ENCODE data around the gene POLR1G. TPM values are rescaled to one million over a fixed set of nuclear protein-coding genes. Genes with fewer than 3 reads are reported as not detected.

The POLR1G gene
- total RNA-seq, 1 experiment from 2014 or later = 25.9 TPM

GRCh38 chr19:45444318-45445041 lies 38.0 kb downstream of the POLR1G start:
- Histone ChIP-seq H3K27ac (ENCODE audit: low read length) (peak overlapping the region; percentile 52), H3K9me2 (replicated peaks; ENCODE audit: low read length) (no peaks in the 10 kb centered on the region), H2AFZ (ENCODE audit: low read length) (no peak overlapping the region), H4K20me1 (ENCODE audit: low read length) (no peaks in the 10 kb centered on the region), H3K79me2 (ENCODE audit: low read length) (no peaks in the 10 kb centered on the region), H3K4me1 (ENCODE audit: insufficient read depth, low read length) (peaks cover 21% of the 10 kb centered on the region), H3K36me3 (ENCODE audit: low read depth, low read length) (no peaks in the 10 kb centered on the region), H3K27me3 (ENCODE audit: low read length) (no peaks in the 10 kb centered on the region), H3K9me3 (ENCODE audit: low read length) (no peaks in the 10 kb centered on the region), H3K9ac (ENCODE audit: low read length) (peak overlapping the region; percentile 52), H3K4me2 (ENCODE audit: low read length) (peak overlapping the region; percentile 66), H3K4me3 (ENCODE audit: low read length) (peak overlapping the region; percentile 28; the same call in 1 of the 2 replicates), H3F3A (ENCODE audit: low read length, unreplicated experiment) (no peaks in the 10 kb centered on the region)
- DNase-seq (peak; percentile 75), ATAC-seq (peak; percentile 48)
- intact Hi-C loops (cut with micrococcal nuclease) = no loop called here
- TF ChIP-seq EZH2phosphoT487 (IDR thresholded peaks at IDR 0.05; ENCODE audit: borderline replicate concordance, low read length) = no peak
- no peak for TF ChIP-seq EZH2 (IDR thresholded peaks at IDR 0.05; ENCODE audit: low read length, unreplicated experiment)
- TF ChIP-seq, protein P1, sequence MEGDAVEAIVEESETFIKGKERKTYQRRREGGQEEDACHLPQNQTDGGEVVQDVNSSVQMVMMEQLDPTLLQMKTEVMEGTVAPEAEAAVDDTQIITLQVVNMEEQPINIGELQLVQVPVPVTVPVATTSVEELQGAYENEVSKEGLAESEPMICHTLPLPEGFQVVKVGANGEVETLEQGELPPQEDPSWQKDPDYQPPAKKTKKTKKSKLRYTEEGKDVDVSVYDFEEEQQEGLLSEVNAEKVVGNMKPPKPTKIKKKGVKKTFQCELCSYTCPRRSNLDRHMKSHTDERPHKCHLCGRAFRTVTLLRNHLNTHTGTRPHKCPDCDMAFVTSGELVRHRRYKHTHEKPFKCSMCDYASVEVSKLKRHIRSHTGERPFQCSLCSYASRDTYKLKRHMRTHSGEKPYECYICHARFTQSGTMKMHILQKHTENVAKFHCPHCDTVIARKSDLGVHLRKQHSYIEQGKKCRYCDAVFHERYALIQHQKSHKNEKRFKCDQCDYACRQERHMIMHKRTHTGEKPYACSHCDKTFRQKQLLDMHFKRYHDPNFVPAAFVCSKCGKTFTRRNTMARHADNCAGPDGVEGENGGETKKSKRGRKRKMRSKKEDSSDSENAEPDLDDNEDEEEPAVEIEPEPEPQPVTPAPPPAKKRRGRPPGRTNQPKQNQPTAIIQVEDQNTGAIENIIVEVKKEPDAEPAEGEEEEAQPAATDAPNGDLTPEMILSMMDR (conservative IDR thresholded peaks at IDR 0.05; ENCODE audit: low read depth, low read length) = no peak
- POLR2A ChIA-PET (ENCODE audit: unreplicated experiment) = no interaction called here
- no TSS peak for BruUV-seq (replicated peaks)
- CTCF ChIA-PET = interaction anchor here (0.8 kb wide), 1 partner anchor 23 kb away, joined by 3 read pairs; no protein-coding TSS in a partner anchor

- peaks cover 23% of the 10 kb centered on the region for H3K4me1 ChIP-seq (ENCODE audit: insufficient read depth, low read length)
- no peaks in the 10 kb centered on the region for H3K79me2 ChIP-seq (ENCODE audit: low read length)
- TF ChIP-seq EZH2phosphoT487 (IDR thresholded peaks at IDR 0.05; ENCODE audit: borderline replicate concordance, low read length) (no peak), EZH2 (IDR thresholded peaks at IDR 0.05; ENCODE audit: low read length, unreplicated experiment) (no peak)
- TF ChIP-seq, protein P1 (conservative IDR thresholded peaks at IDR 0.05; ENCODE audit: low read depth, low read length) = no peak
- intact Hi-C loops (cut with micrococcal nuclease) = no loop called here
- ATAC-seq (no peak), DNase-seq (no peak)
- H3K27me3 ChIP-seq (ENCODE audit: low read length) = no peaks in the 10 kb centered on the region
- POLR2A ChIA-PET (ENCODE audit: unreplicated experiment) = interaction anchor here (0.6 kb wide), 1 partner anchor 34 kb away, joined by 4 read pairs; no protein-coding TSS in a partner anchor
- no peaks in the 10 kb centered on the region for H3F3A ChIP-seq (ENCODE audit: low read length, unreplicated experiment)
- CTCF ChIA-PET = interaction anchor here (0.8 to 1.0 kb wide), 2 partner anchors 22 to 33 kb away, joined by 3 read pairs; no protein-coding TSS in a partner anchor
- H4K20me1 ChIP-seq (ENCODE audit: low read length) = no peaks in the 10 kb centered on the region
- H3K9me3 ChIP-seq (ENCODE audit: low read length) = no peaks in the 10 kb centered on the region
- no peak overlapping the region for H3K9ac ChIP-seq (ENCODE audit: low read length)
- no peaks in the 10 kb centered on the region for H3K36me3 ChIP-seq (ENCODE audit: low read depth, low read length)
- H3K4me2 ChIP-seq (ENCODE audit: low read length) = no peak overlapping the region
- H3K27ac ChIP-seq (ENCODE audit: low read length) = no peak overlapping the region
- no peak overlapping the region for H3K4me3 ChIP-seq (ENCODE audit: low read length)
- H3K9me2 ChIP-seq (replicated peaks; ENCODE audit: low read length) = no peaks in the 10 kb centered on the region
- BruUV-seq (replicated peaks) = no TSS peak
- H2AFZ ChIP-seq (ENCODE audit: low read length) = no peak overlapping the region
Measured at GRCh38 chr19:45445139-45445538, 38.7 kb downstream of the POLR1G start.

GRCh38 chr19:45446295-45446694 lies 39.9 kb downstream of the POLR1G start:
- Histone ChIP-seq H3K36me3 (ENCODE audit: low read depth, low read length) (no peaks in the 10 kb centered on the region), H3K4me2 (ENCODE audit: low read length) (no peak overlapping the region), H2AFZ (ENCODE audit: low read length) (no peak overlapping the region), H3F3A (ENCODE audit: low read length, unreplicated experiment) (no peaks in the 10 kb centered on the region), H3K4me1 (ENCODE audit: insufficient read depth, low read length) (peaks cover 27% of the 10 kb centered on the region), H3K9me3 (ENCODE audit: low read length) (no peaks in the 10 kb centered on the region), H3K27me3 (ENCODE audit: low read length) (no peaks in the 10 kb centered on the region), H3K9me2 (replicated peaks; ENCODE audit: low read length) (no peaks in the 10 kb centered on the region), H3K9ac (ENCODE audit: low read length) (no peak overlapping the region), H4K20me1 (ENCODE audit: low read length) (no peaks in the 10 kb centered on the region), H3K27ac (ENCODE audit: low read length) (no peak overlapping the region), H3K4me3 (ENCODE audit: low read length) (no peak overlapping the region), H3K79me2 (ENCODE audit: low read length) (no peaks in the 10 kb centered on the region)
- TF ChIP-seq, protein P1 (conservative IDR thresholded peaks at IDR 0.05; ENCODE audit: low read depth, low read length) = peak; percentile 54
- no peak for TF ChIP-seq EZH2phosphoT487 (IDR thresholded peaks at IDR 0.05; ENCODE audit: borderline replicate concordance, low read length)
- peak; percentile 44 for DNase-seq
- intact Hi-C loops (cut with micrococcal nuclease) = no loop called here
- CTCF ChIA-PET = interaction anchor here (0.7 to 1.0 kb wide), 2 partner anchors 8 to 32 kb away, joined by 3 read pairs; no protein-coding TSS in a partner anchor
- POLR2A ChIA-PET (ENCODE audit: unreplicated experiment) = no interaction called here
- ATAC-seq = no peak
- no TSS peak for BruUV-seq (replicated peaks)
